Measurements from ENCODE around the gene DPT. TPM values are rescaled to one million over a fixed set of nuclear protein-coding genes. Genes with fewer than 3 reads are reported as not detected.

DPT gene
- polyA plus RNA-seq, 3 donors: not detected

DNA sequence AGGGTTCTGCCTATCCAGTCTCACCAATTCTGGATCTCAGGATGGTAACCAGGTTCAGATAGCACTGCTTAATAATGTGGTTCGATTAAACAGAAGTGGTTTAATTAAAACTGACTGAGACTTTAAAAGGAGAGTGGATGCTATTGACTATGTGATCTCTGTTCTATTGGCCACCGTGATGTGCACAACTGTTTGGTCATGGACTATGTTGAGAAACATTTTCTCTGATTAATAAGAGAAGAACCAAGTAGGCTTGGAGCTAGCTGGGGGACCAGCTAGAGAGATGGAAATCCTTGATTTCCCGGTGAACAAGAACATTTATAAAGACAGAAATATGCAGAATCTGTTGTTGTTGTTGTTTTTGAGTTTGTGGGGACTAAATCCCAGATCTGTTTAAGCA, 36.5 kb downstream of the DPT start:
- H3K36me3 Mint-ChIP-seq: no peaks in the 10 kb centered on the region
- H3K79me2 ChIP-seq (ENCODE audit: insufficient read depth, low read length): no peaks in the 10 kb centered on the region
- TF ChIP-seq, protein P1, sequence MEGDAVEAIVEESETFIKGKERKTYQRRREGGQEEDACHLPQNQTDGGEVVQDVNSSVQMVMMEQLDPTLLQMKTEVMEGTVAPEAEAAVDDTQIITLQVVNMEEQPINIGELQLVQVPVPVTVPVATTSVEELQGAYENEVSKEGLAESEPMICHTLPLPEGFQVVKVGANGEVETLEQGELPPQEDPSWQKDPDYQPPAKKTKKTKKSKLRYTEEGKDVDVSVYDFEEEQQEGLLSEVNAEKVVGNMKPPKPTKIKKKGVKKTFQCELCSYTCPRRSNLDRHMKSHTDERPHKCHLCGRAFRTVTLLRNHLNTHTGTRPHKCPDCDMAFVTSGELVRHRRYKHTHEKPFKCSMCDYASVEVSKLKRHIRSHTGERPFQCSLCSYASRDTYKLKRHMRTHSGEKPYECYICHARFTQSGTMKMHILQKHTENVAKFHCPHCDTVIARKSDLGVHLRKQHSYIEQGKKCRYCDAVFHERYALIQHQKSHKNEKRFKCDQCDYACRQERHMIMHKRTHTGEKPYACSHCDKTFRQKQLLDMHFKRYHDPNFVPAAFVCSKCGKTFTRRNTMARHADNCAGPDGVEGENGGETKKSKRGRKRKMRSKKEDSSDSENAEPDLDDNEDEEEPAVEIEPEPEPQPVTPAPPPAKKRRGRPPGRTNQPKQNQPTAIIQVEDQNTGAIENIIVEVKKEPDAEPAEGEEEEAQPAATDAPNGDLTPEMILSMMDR (IDR thresholded peaks at IDR 0.05): no peak
- H3K4me1 ChIP-seq (ENCODE audit: control insufficient read depth in 1 of 2, insufficient read depth in 2 of 2, low read length in 2 of 2): no peaks in the 10 kb centered on the region
- H3K9ac ChIP-seq (ENCODE audit: insufficient read depth, low read length, poor library complexity, severe bottlenecking): no peak overlapping the region
- H4K20me1 ChIP-seq (ENCODE audit: insufficient read depth, low read length): no peaks in the 10 kb centered on the region
- no peak for DNase-seq
- H3K27ac ChIP-seq (ENCODE audit: low read depth in 1 of 2, low read length in 2 of 2): no peak overlapping the region
- H3K4me1 Mint-ChIP-seq: no peaks in the 10 kb centered on the region
- intact Hi-C loops (cut with micrococcal nuclease): no loop called here
- H3K9me3 ChIP-seq (replicated peaks in 1 of 2; ENCODE audit: control insufficient read depth in 1 of 2, insufficient read depth in 1 of 2, low read length in 2 of 2): no peaks in the 10 kb centered on the region
- no peak overlapping the region for H3K27ac Mint-ChIP-seq
- H3K4me2 ChIP-seq (replicated peaks; ENCODE audit: extremely low read depth, low read length, poor library complexity, severe bottlenecking): no peak overlapping the region
- no peak overlapping the region for H3K4me3 ChIP-seq (replicated peaks in 1 of 3; ENCODE audit: low read depth in 2 of 3, low read length in 3 of 3)
- H3K4me3 Mint-ChIP-seq: no peak overlapping the region
- H3K27me3 Mint-ChIP-seq (ENCODE audit: low read depth in 3 of 3): peaks cover 0 to 2% (median 0%) of the 10 kb centered on the region in 3 donors
- H3K36me3 ChIP-seq (replicated peaks in 1 of 2; ENCODE audit: control insufficient read depth in 1 of 2, insufficient read depth in 2 of 2, low read length in 2 of 2): no peaks in the 10 kb centered on the region
- WGBS (ENCODE audit: insufficient coverage): 89% methylated on average over 3 of the region's 3 CpGs
- H2AFZ ChIP-seq (ENCODE audit: insufficient read depth, low read depth, low read length, poor library complexity, severe bottlenecking): no peak overlapping the region
- H3K9me3 Mint-ChIP-seq: peaks cover 0 to 1% (median 0%) of the 10 kb centered on the region in 7 donors
- no peaks in the 10 kb centered on the region for H3K27me3 ChIP-seq (ENCODE audit: control insufficient read depth in 2 of 2, insufficient read depth in 2 of 2, low read length in 2 of 2)

DNA sequence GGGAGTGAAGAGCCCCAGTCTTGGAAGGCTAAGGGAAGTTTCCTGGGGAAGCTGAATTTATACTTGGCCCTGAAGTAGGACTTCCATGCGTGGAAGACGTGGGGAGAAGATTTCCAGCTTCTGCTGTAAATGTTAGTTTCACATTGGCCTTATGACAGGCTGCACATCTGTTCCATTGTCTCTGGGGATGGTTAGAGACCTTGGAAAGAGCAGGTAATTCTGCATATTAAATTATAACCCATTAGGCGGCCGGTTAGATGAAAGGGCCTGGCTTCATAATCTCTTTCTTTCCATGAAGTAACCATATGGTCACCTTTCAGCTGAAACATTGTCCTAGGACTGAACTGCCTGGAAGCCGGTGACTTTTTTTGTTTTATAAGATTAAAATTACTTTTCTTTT, 37.5 kb downstream of the DPT start:
- no peaks in the 10 kb centered on the region for H3K4me1 Mint-ChIP-seq
- intact Hi-C loops (cut with micrococcal nuclease): no loop called here
- no peaks in the 10 kb centered on the region for H4K20me1 ChIP-seq (ENCODE audit: insufficient read depth, low read length)
- H3K4me3 Mint-ChIP-seq: no peak overlapping the region
- DNase-seq: no peak
- WGBS (ENCODE audit: insufficient coverage): no CpG with 5 or more reads among the region's 5 CpGs
- no peak overlapping the region for H3K4me3 ChIP-seq (replicated peaks in 1 of 3; ENCODE audit: low read depth in 2 of 3, low read length in 3 of 3)
- no peaks in the 10 kb centered on the region for H3K9me3 ChIP-seq (replicated peaks in 1 of 2; ENCODE audit: control insufficient read depth in 1 of 2, insufficient read depth in 1 of 2, low read length in 2 of 2)
- TF ChIP-seq, protein P1 (IDR thresholded peaks at IDR 0.05): no peak
- H3K9me3 Mint-ChIP-seq: peaks cover 0 to 1% (median 0%) of the 10 kb centered on the region in 7 donors
- no peak overlapping the region for H3K27ac ChIP-seq (ENCODE audit: low read depth in 1 of 2, low read length in 2 of 2)
- H2AFZ ChIP-seq (ENCODE audit: insufficient read depth, low read depth, low read length, poor library complexity, severe bottlenecking): no peak overlapping the region
- no peak overlapping the region for H3K4me2 ChIP-seq (replicated peaks; ENCODE audit: extremely low read depth, low read length, poor library complexity, severe bottlenecking)
- H3K27me3 ChIP-seq (ENCODE audit: control insufficient read depth in 2 of 2, insufficient read depth in 2 of 2, low read length in 2 of 2): no peaks in the 10 kb centered on the region
- no peak overlapping the region for H3K9ac ChIP-seq (ENCODE audit: insufficient read depth, low read length, poor library complexity, severe bottlenecking)
- no peaks in the 10 kb centered on the region for H3K36me3 Mint-ChIP-seq
- no peaks in the 10 kb centered on the region for H3K4me1 ChIP-seq (ENCODE audit: control insufficient read depth in 1 of 2, insufficient read depth in 2 of 2, low read length in 2 of 2)
- H3K36me3 ChIP-seq (replicated peaks in 1 of 2; ENCODE audit: control insufficient read depth in 1 of 2, insufficient read depth in 2 of 2, low read length in 2 of 2): no peaks in the 10 kb centered on the region
- no peaks in the 10 kb centered on the region for H3K79me2 ChIP-seq (ENCODE audit: insufficient read depth, low read length)
- H3K27ac Mint-ChIP-seq: no peak overlapping the region
- H3K27me3 Mint-ChIP-seq (ENCODE audit: low read depth in 3 of 3): peaks cover 0 to 2% (median 0%) of the 10 kb centered on the region in 3 donors

Data from CD14-positive monocyte (primary cell).